PC-3 (cell line): ENCODE measurements around the gene RP9.

Experiments used
- CTCF ChIP-seq: fragments of 300-600 bp; sonication (generic); conservative IDR thresholded peaks from 2 replicates; pipeline ENCODE4 v1.5.1; 2017; ENCODE audit warnings: antibody characterized with exemption, low read depth, mild to moderate bottlenecking, low read length
- EZH2 ChIP-seq: fragments of 300-600 bp; sonication (generic); IDR thresholded peaks from one replicate; pipeline ENCODE4 v1.6.1; 2017; ENCODE audit warnings: antibody characterized with exemption, mild to moderate bottlenecking, low read length; ENCODE audit not compliant: unreplicated experiment
- EZH2phosphoT487 ChIP-seq: fragments of 300-600 bp; sonication (generic); IDR thresholded peaks from 2 replicates; pipeline ENCODE4 v1.6.1; 2018; ENCODE audit warnings: mild to moderate bottlenecking, antibody characterized with exemption, low read length, borderline replicate concordance

GRCh38 chr7:33143996-33144718 is 35.0 kb upstream of the RP9 start:
- TF ChIP-seq EZH2phosphoT487 (no peak), CTCF (no peak), EZH2 (no peak)
